HG02970 (cell line): ENCODE measurements around the gene ACTA2.
"Not testable (repeated sequence)": the region's sequence is repeated elsewhere in the genome, so short reads cannot be mapped to it uniquely, and the experiment has no call there.

Source experiments
- ATAC-seq: cut with Tn5 transposase; IDR thresholded peaks from one replicate; pipeline ENCODE4 v1.9.1; 2021; ENCODE audit warnings: mild to moderate bottlenecking, moderate library complexity, moderate number of reproducible peaks; ENCODE audit not compliant: unreplicated experiment, low FRiP score

ACTA2 gene

GRCh38 chr10:88954458-88955083 is 2.0 kb upstream of the ACTA2 start:
- no peak for ATAC-seq

GRCh38 chr10:88953662-88954061 is 1.1 kb upstream of the ACTA2 start:
- ATAC-seq: no peak

- no peak for ATAC-seq
Measured at GRCh38 chr10:88949912-88950837, 2.4 kb downstream of the ACTA2 start.

GRCh38 chr10:88949051-88949450 is 3.5 kb downstream of the ACTA2 start:
- ATAC-seq: no peak

- no peak for ATAC-seq
Measured at GRCh38 chr10:88946965-88947590, 5.5 kb downstream of the ACTA2 start.

- no peak for ATAC-seq
Measured at GRCh38 chr10:88946200-88946599, 6.4 kb downstream of the ACTA2 start.

- ATAC-seq: no peak
Measured at GRCh38 chr10:88944813-88945212, 7.8 kb downstream of the ACTA2 start.

GRCh38 chr10:88943778-88944177 is 8.8 kb downstream of the ACTA2 start:
- no peak for ATAC-seq

GRCh38 chr10:88941026-88941425 is 11.5 kb downstream of the ACTA2 start:
- no peak for ATAC-seq

- ATAC-seq: no peak
Measured at GRCh38 chr10:88938938-88939337, 13.6 kb downstream of the ACTA2 start.

GRCh38 chr10:88938039-88938438 is 14.5 kb downstream of the ACTA2 start:
- no peak for ATAC-seq

GRCh38 chr10:88936656-88937055 is 15.9 kb downstream of the ACTA2 start:
- ATAC-seq: no peak

GRCh38 chr10:88934900-88935672 is 17.5 kb downstream of the ACTA2 start:
- ATAC-seq: no peak

GRCh38 chr10:88933564-88933963 is 19.0 kb downstream of the ACTA2 start:
- no peak for ATAC-seq

GRCh38 chr10:88932539-88933256 is 19.9 kb downstream of the ACTA2 start:
- ATAC-seq: no peak

- not testable (repeated sequence) for ATAC-seq
Measured at GRCh38 chr10:88932029-88932428, 20.5 kb downstream of the ACTA2 start.

GRCh38 chr10:88931548-88931947 is 21.0 kb downstream of the ACTA2 start:
- ATAC-seq: no peak

- ATAC-seq: no peak
Measured at GRCh38 chr10:88928254-88928653, 24.3 kb downstream of the ACTA2 start.

GRCh38 chr10:88927416-88927690 is 25.2 kb downstream of the ACTA2 start:
- no peak for ATAC-seq
